PC-9 (cell line): Measurements from ENCODE around the gene ZDHHC7.

Experiments
- CTCF ChIP-seq: fragments of 200-600 bp; sonication (generic); conservative IDR thresholded peaks from 2 replicates; pipeline ENCODE4 v1.6.1; 2017; ENCODE audit warnings: mixed run types, antibody characterized with exemption, mild to moderate bottlenecking, moderate library complexity
- EZH2 ChIP-seq: fragments of 200-600 bp; sonication (generic); IDR thresholded peaks from 2 replicates; pipeline ENCODE4 v1.8.0; 2017; ENCODE audit warnings: antibody characterized with exemption, low read depth

- TF ChIP-seq CTCF (no peak), EZH2 (no peak)
These were observed 60.4 kb downstream of the ZDHHC7 start for GRCh38 chr16:84950906-84951305.
